ENCODE results near the gene KLHL26.
A peak's percentile ranks its signal among the peaks of the same experiment; 100 is the strongest.
"Not testable (repeated sequence)": the region's sequence is repeated elsewhere in the genome, so short reads cannot be mapped to it uniquely, and the experiment has no call there.

Gene KLHL26, protein sequence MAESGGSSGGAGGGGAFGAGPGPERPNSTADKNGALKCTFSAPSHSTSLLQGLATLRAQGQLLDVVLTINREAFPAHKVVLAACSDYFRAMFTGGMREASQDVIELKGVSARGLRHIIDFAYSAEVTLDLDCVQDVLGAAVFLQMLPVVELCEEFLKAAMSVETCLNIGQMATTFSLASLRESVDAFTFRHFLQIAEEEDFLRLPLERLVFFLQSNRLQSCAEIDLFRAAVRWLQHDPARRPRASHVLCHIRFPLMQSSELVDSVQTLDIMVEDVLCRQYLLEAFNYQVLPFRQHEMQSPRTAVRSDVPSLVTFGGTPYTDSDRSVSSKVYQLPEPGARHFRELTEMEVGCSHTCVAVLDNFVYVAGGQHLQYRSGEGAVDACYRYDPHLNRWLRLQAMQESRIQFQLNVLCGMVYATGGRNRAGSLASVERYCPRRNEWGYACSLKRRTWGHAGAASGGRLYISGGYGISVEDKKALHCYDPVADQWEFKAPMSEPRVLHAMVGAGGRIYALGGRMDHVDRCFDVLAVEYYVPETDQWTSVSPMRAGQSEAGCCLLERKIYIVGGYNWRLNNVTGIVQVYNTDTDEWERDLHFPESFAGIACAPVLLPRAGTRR

DNA sequence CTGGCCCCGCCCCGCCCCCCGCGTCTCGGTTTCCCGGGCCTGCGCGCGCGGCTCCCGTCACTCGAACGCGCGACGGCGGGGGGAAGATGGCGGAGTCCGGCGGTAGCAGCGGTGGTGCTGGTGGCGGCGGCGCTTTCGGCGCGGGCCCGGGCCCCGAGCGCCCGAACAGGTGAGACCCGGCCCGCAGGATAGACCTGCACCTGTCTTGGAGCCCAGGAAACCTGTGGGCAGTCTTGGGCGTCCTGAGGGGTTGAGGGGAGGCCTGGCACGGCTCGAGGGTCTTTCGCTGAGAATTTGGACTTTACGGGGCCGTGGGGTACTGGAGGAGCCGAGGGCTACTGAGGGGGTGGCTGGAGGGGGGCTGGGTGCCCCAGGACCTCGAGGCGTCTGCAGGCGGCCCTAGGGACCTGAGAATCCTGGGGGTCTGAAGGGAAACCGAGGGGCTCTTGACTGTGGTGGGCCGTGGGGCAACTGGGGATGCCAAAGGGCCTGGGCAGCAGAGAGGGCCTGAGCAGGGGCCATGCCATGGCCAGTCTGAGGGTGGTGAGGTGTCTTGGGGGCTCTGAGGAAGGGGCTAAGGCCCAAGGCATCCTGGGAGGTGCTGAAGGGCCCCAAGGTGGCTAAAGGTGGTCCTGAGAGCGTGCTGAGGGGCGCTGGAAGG lies at the start of gene KLHL26:
TSS of gene KLHL26 (plus strand) at position 60 of the 661 bp plus-strand sequence. CDS start at position 87, 27 bp downstream.
- peak; percentile 62 for DNase-seq

GRCh38 chr19:18587561-18587960 lies 49.3 kb upstream of the KLHL26 start:
- DNase-seq: no peak

DNA sequence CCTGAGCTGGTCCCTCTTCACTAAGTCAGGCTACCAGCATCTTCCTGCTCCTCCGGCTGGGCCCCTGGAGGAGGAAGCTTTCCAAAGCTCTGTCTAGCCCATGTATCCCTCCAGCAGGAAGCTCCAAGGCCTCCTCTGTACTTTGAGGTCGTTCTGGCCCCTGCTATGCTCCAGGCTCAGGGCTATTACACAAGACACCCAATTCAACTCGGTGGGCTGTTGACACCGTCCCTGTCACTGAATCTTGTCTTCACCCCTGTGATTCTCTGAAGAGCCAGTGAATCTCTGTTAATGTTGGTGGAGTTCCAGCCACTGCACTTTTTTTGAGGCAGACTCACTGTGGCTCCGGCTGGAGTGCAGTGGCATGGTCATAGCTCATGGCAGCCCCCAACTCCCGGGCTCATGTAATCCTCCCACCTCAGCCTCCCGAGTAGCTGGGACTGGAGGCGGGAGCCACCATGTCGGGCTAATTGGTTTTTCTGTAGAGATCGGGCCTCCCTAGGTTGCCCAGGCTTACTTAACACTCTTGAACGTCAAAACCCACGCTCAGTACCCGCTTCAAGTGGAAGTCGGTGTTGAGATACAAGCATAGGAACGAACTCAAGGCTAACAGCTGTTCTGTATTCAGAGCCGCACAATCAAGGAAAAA lies 48.7 kb upstream of the KLHL26 start:
- DNase-seq: no peak

DNA sequence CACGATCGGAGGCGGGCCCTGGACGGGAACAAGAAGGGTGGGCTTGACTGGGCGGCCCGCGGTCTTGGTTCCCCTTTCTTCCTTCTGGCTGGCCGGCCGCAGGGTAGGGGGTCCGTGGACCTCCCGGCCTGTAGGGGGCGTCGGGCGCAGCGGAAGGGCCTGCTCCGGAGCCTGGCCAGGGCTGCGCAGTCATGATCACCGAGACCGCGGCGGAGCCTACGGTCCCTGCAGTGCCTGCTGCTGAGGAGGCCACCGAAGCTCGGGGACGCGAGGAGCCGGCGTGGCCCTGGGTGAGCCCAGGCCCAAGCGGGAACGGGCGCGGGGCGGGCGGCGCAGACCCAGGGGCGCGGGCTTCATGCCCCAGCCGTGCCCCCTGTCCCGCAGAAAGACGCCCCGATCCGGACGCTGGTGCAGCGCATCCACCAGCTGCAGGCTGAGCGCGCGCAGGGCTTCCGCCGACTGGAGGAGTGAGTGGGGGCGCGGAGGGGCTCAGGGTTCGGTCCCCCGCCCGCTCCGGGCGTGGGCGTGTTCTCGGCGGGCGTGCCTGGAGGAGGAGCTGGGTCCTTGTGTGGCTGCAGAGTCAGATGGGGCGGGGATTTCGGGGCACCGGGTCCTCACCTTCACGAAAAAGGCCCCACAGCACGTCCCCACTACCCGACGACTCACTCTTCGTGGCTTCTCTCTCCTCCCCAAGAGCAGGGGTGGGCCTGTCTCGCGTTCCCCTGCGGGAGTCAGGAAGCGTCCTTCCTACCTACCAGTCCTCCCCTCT lies 48.0 kb upstream of the KLHL26 start, which contains the start of gene REX1BD:
TSS of gene REX1BD (plus strand) at position 188 of the 769 bp plus-strand sequence. CDS start at position 192, 4 bp downstream.
- peak; percentile 95 for DNase-seq

GRCh38 chr19:18589380-18590272 lies 47.2 kb upstream of the KLHL26 start:
- no peak for DNase-seq

GRCh38 chr19:18590273-18591272 lies 46.3 kb upstream of the KLHL26 start:
- no peak for DNase-seq

DNA sequence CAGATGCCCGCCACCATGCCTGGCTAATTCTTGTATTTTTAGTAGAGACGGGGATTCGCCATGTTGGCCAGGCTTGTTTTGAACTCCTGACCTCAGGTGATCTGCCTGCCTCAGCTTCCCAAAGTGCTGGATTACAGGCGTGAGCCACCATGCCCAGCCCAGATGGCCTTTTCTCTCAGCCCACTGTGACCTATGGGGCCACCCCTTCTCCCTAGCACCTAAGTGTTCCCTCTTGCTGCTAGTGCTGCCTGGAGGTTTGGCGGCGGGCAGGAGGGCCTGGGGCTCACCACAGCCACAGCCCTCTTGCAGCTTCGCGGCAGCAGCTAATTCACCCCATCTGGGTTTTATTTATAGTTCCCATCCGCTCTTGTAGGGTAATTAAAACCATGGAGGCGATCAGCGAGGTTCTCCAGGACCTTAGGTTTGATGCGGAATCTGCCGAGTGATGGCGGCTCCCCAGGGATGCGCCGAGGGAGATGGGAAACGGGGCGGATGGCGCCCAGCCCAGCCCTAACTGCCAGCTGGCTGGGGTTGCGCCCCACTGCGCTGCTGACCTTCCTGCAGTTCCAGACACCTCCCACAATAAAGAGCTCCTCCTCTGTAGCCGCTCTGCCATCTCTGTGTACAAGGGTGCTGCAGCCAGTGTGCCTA lies 45.0 kb upstream of the KLHL26 start:
- DNase-seq: no peak

DNA sequence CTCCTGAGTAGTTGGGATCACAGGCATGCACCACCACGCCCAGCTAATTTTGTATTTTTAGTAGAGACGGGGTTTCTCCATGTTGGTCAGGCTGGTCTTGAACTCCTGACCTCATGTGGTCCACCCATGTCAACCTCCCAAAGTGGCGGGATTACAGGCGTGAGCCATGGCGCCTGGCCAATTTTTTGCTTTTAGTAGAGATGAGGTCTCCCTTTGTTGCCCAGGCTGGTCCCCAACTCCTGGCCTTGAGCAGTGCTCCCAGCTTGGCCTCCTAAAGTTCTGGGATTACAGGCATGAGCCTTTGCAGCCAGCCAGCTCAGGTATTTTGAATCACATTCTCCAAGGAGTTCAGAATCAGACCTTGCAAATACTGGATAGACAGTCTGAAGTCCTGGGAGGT lies 44.1 kb upstream of the KLHL26 start:
- not testable (repeated sequence) for DNase-seq

DNA sequence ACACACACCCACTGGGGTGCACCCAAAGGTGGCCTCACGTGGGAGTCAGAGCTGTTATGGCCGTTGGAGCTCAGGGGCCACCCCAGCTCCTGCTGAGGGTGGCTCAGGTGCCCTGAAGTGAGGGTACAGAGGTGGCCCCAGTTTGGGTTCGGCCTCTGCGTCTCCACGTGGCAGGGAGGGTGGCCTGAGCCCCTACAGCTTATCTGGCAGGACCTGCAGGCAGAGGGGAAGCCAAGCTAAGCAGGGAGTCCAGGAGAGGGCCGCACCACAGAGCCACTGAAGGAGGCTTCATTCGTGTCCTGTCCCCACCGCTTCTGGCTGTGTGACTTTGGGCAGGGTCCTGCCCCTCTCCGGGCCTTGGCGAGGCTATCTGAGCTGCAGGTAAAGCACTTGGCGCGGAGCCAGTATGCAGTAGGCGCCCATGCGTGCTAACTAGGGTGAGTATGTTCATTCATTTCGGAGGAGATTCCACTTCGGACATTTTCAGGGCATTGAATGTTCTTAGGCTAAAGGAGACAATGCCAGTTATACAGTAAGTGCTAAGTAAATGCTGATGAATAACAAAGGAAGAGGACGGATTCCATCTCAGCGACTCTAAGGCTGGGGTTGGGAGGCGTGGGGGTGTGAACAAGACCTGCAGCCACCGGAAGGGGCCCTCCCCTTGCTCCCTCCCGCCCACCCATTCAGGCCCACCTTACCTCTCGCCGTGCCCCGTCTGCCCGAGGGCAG lies 43.3 kb upstream of the KLHL26 start:
- no peak for DNase-seq

GRCh38 chr19:18594096-18594823 lies 42.6 kb upstream of the KLHL26 start:
- peak; percentile 91 for DNase-seq

- DNase-seq: no peak
These were observed 41.9 kb upstream of the KLHL26 start for GRCh38 chr19:18594824-18595373.

GRCh38 chr19:18595475-18595874 lies 41.4 kb upstream of the KLHL26 start:
- DNase-seq: no peak

- DNase-seq: no peak
These were observed 40.1 kb upstream of the KLHL26 start for GRCh38 chr19:18596752-18597157.

DNA sequence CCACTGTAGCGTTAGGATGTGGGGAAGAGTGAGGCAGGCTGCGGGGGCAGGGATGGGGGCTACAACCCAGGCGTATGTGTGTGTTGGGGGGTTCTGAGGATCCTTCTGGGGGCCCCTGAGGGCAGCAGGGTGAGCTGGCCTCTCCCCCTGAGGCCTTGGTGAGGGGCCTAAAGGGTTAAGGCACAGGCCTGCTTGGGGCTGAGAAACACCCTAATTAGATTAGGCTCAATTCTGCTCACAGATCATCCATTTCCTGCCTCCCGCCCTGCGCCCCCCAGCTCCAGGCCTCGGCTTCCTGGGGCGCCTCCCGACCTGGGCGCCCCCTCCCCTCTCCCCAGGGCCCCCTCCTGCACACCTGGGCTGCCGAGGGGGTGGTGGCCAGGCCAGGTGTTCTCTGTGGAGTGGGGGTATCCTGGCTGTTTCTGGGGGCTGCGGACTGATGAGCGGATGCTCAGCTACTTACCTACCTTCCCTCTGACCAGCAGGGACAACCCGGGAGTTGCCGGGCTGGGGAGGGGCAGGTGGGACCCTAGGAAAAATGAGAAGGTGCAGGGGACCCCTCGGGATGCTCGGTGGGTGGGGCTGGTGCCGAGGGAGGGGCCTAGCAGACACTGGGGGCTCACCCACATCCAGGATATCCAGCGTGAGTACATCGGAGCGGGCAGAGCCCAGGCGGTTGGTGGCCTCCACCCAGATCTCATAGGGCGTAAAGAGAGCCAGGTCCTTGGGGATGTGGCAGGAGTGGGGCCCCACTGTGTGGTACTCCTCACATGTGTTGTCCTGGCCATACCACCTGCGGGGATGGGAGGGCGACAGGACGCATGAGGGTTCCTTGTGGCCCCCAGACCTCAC lies 38.8 kb upstream of the KLHL26 start:
- DNase-seq: no peak

GRCh38 chr19:18599485-18599884 lies 37.3 kb upstream of the KLHL26 start:
- DNase-seq: no peak

DNA sequence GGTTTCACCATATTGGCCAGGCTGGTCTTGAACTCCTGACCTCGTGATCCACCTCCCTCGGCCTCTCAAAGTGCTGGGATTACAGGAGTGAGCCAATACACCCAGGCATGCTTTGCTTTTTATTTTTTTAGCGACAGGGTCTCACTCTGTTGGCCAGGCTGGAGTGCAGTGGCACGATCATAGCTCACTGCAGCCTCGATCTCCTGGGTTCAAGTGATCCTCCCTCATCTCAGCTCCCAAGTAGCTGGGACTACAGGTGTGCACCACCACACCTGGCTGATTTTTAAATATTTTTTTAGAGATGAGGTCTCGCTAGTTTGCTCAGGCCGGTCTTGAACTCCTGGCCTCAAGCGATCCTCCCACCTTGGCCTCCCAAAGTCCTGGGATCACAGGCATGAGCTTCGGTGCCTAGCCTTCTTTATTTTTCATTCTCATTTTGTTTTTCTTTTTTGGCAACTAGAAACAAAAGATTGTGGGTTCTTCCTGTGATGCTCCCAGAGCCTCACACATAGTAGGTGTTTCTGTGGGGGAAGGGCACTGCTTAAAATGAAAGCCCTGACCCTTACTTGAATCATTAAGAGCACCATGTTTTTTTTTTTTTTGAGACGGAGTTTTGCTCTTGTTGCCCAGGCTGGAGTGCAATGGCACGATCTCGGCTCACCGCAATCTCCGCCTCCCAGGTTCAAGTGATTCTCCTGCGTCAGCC lies 36.0 kb upstream of the KLHL26 start:
- not testable (repeated sequence) for DNase-seq
